HCT116 (cell line): ENCODE data around the gene P2RX1. TPM values are rescaled to one million over a fixed set of nuclear protein-coding genes. Genes with fewer than 3 reads are reported as not detected.

Experiments
- ATAC-seq: fragments of 200-7000 bp; cut with Tn5 transposase; 2 replicates; pipeline ENCODE4 v1.9.1; 2020; ENCODE audit warnings: mild to moderate bottlenecking, moderate library complexity
- BruUV-seq: library from RNA; stranded (reverse); fragments of 400-500 nt; replicated peaks from 2 replicates; lab custom pipeline; 2021; lab: Mats Ljungman, UMichigan
- CTCF ChIA-PET: fragments of 300-600 bp; sonication (Branson Sonifier 250); formaldehyde crosslinking; loops from one replicate; lab custom pipeline; 2021; ENCODE audit warnings: antibody characterized with exemption; lab: Charles Lee
- POLR2A ChIA-PET: fragments of 300-600, 350-600 bp; sonication (Branson Sonifier 250); formaldehyde crosslinking; loops from one replicate; lab custom pipeline; 2021; ENCODE audit warnings: antibody characterized with exemption; lab: Charles Lee
- RAD21 ChIA-PET, 2 experiments: fragments of 300-600 bp; sonication (Branson Sonifier 250); formaldehyde crosslinking; loops; one replicate each; lab custom pipeline; 2023; ENCODE audit warnings: low total read pairs in 2 of 2; ENCODE audit not compliant: uncharacterized antibody in 2 of 2, unreplicated experiment in 2 of 2, low non-redundant PET in 1 of 2; lab: Charles Lee
- DNase-seq: peaks from one replicate; pipeline ENCODE4 v3.0.0-alpha.2; 2010; ENCODE audit warnings: low read depth, low spot score
- H2AFZ ChIP-seq: fragments of 200-600 bp; shearing (Covaris generic), sonication (generic); 2 replicates; pipeline ENCODE4 v1.6.1; 2017; ENCODE audit warnings: low read depth, mixed run types, mixed read lengths, antibody characterized with exemption, low read length; ENCODE audit not compliant: poor library complexity, severe bottlenecking
- H3K27ac ChIP-seq: 2 replicates; pipeline ENCODE4 v1.5.1; 2012; ENCODE audit warnings: low read depth, low read length
- H3K27me3 ChIP-seq: fragments of 200-600 bp; sonication (generic); 2 replicates; pipeline ENCODE4 v1.6.1; 2016; ENCODE audit warnings: mixed run types, low read length, mixed read lengths; ENCODE audit not compliant: insufficient read depth
- H3K36me3 ChIP-seq, 2 experiments: fragments of 200-500 bp in 1 of 2; fragments of 200-600 bp in 1 of 2; sonication (Bioruptor generic) in 1 of 2; sonication (generic) in 1 of 2; 2 replicates each; pipeline versions ENCODE4 v1.5.1 to v1.6.1; 2014 to 2016; ENCODE audit warnings: low read length in 2 of 2, inconsistent platforms in 1 of 2, mixed read lengths in 1 of 2, mixed run types in 1 of 2; ENCODE audit not compliant: insufficient read depth in 2 of 2, control insufficient read depth in 1 of 2
- H3K4me1 ChIP-seq, 2 experiments: fragments of 200-600 bp in 1 of 2; sonication (generic) in 1 of 2; 2 replicates each; pipeline versions ENCODE4 v1.5.1 to v1.6.1; 2012 to 2017; ENCODE audit warnings: low read length in 2 of 2, inconsistent platforms in 1 of 2, mild to moderate bottlenecking in 1 of 2, mixed read lengths in 1 of 2, mixed run types in 1 of 2, moderate library complexity in 1 of 2; ENCODE audit not compliant: insufficient read depth in 2 of 2, control insufficient read depth in 1 of 2
- H3K4me2 ChIP-seq: fragments of 200-600 bp; sonication (generic); 2 replicates; pipeline ENCODE4 v1.6.1; 2017; ENCODE audit warnings: mixed run types, low read length, mixed read lengths
- H3K4me3 ChIP-seq, 2 experiments: fragments of 200-600 bp in 1 of 2; sonication (generic) in 1 of 2; replicated peaks in 1 of 2; 2 replicates each; pipeline ENCODE4 v1.5.1; 2011 to 2016; ENCODE audit warnings: low read length in 2 of 2, control low read depth in 1 of 2, low read depth in 1 of 2, mild to moderate bottlenecking in 1 of 2, mixed read lengths in 1 of 2, mixed run types in 1 of 2
- H3K79me2 ChIP-seq: fragments of 200-600 bp; sonication (generic); 2 replicates; pipeline ENCODE4 v1.6.1; 2017; ENCODE audit warnings: mild to moderate bottlenecking, mixed run types, low read length, moderate library complexity, mixed read lengths; ENCODE audit not compliant: insufficient read depth
- H3K9ac ChIP-seq: fragments of 200-600 bp; sonication (generic); 2 replicates; pipeline ENCODE4 v1.6.1; 2016; ENCODE audit warnings: low read length, mixed read lengths
- H3K9me2 ChIP-seq: fragments of 200-600 bp; sonication (generic), shearing (Covaris generic); 2 replicates; pipeline ENCODE4 v1.6.1; 2017; ENCODE audit warnings: mixed run types, mild to moderate bottlenecking, moderate library complexity; ENCODE audit not compliant: insufficient read depth
- H3K9me3 ChIP-seq, 2 experiments: fragments of 200-500 bp in 1 of 2; fragments of 200-600 bp in 1 of 2; sonication (Bioruptor generic) in 1 of 2; sonication (generic) in 1 of 2; 2 replicates each; pipeline ENCODE4 v1.6.1; 2014 to 2017; ENCODE audit warnings: low read length in 2 of 2, mixed read lengths in 2 of 2, inconsistent platforms in 1 of 2, low read depth in 1 of 2, mild to moderate bottlenecking in 1 of 2, mixed run types in 1 of 2, moderate library complexity in 1 of 2; ENCODE audit not compliant: control insufficient read depth in 1 of 2, insufficient read depth in 1 of 2
- H4K20me1 ChIP-seq: fragments of 200-600 bp; sonication (generic), shearing (Covaris generic); 2 replicates; pipeline ENCODE4 v1.6.1; 2017; ENCODE audit warnings: mixed run types, mild to moderate bottlenecking, moderate library complexity; ENCODE audit not compliant: insufficient read depth
- CBX3 ChIP-seq: IDR thresholded peaks from 2 replicates; pipeline ENCODE4 v1.6.1; 2012; ENCODE audit warnings: low read depth
- EGR1 ChIP-seq: IDR thresholded peaks from 2 replicates; pipeline ENCODE4 v1.6.1; 2012; ENCODE audit warnings: low read depth
- ELF1 ChIP-seq: IDR thresholded peaks from 2 replicates; pipeline ENCODE4 v1.6.1; 2012; ENCODE audit warnings: low read depth, borderline replicate concordance
- FOSL1 ChIP-seq: IDR thresholded peaks from 2 replicates; pipeline ENCODE4 v1.6.1; 2012; ENCODE audit warnings: low read depth
- JUND ChIP-seq: IDR thresholded peaks from 2 replicates; pipeline ENCODE4 v1.6.1; 2012
- MAX ChIP-seq: IDR thresholded peaks from 2 replicates; pipeline ENCODE4 v1.6.1; 2012
- POLR2AphosphoS5 ChIP-seq: IDR thresholded peaks from 2 replicates; pipeline ENCODE4 v1.6.1; 2011; ENCODE audit warnings: mild to moderate bottlenecking, low read depth, low read length, moderate library complexity
- RAD21 ChIP-seq: IDR thresholded peaks from 2 replicates; pipeline ENCODE4 v1.6.1; 2012; ENCODE audit warnings: low read depth, mild to moderate bottlenecking
- SP1 ChIP-seq: IDR thresholded peaks from 2 replicates; pipeline ENCODE4 v1.6.1; 2012; ENCODE audit warnings: low read depth
- SRF ChIP-seq: IDR thresholded peaks from 2 replicates; pipeline ENCODE4 v1.6.1; 2012; ENCODE audit warnings: low read depth
- YY1 ChIP-seq: IDR thresholded peaks from 2 replicates; pipeline ENCODE4 v1.6.1; 2011; ENCODE audit warnings: low read length, low read depth, moderate library complexity, mild to moderate bottlenecking; ENCODE audit not compliant: insufficient replicate concordance; ENCODE audit errors: extremely low read depth
- ZBTB33 ChIP-seq: IDR thresholded peaks from 2 replicates; pipeline ENCODE4 v1.6.1; 2011; ENCODE audit warnings: mild to moderate bottlenecking, low read length, moderate library complexity; ENCODE audit not compliant: insufficient replicate concordance; ENCODE audit errors: extremely low read depth
- intact Hi-C: fragments of 100-400 bp; cut with micrococcal nuclease; formaldehyde crosslinking; loops from 2 replicates; pipeline ENCODE4 v1.10.0; 2022
- total RNA-seq: library from RNA; stranded (reverse); gene quantifications from one replicate; pipeline ENCODE4 v1.2.1, GENCODE V29; 2021; ENCODE audit not compliant: unreplicated experiment
- TF ChIP-seq, protein P1 (sequence below): IDR thresholded peaks from 2 replicates; pipeline ENCODE4 v1.6.1; 2012
- TF ChIP-seq, protein P2 (sequence below), 3 experiments: fragments of 200-600 bp in 1 of 3; sonication (generic) in 1 of 3; IDR thresholded peaks in 2 of 3; conservative IDR thresholded peaks in 1 of 3; 2 replicates each; pipeline ENCODE4 v1.5.1; 2012 to 2017; ENCODE audit warnings: low read depth in 2 of 3, low read length in 2 of 3, antibody characterized with exemption in 1 of 3, borderline replicate concordance in 1 of 3, control low read depth in 1 of 3, mild to moderate bottlenecking in 1 of 3, mixed read lengths in 1 of 3, mixed run types in 1 of 3, moderate library complexity in 1 of 3; ENCODE audit not compliant: insufficient read depth in 1 of 3

P2RX1 gene
- total RNA-seq, 1 experiment from 2014 or later: not detected

DNA sequence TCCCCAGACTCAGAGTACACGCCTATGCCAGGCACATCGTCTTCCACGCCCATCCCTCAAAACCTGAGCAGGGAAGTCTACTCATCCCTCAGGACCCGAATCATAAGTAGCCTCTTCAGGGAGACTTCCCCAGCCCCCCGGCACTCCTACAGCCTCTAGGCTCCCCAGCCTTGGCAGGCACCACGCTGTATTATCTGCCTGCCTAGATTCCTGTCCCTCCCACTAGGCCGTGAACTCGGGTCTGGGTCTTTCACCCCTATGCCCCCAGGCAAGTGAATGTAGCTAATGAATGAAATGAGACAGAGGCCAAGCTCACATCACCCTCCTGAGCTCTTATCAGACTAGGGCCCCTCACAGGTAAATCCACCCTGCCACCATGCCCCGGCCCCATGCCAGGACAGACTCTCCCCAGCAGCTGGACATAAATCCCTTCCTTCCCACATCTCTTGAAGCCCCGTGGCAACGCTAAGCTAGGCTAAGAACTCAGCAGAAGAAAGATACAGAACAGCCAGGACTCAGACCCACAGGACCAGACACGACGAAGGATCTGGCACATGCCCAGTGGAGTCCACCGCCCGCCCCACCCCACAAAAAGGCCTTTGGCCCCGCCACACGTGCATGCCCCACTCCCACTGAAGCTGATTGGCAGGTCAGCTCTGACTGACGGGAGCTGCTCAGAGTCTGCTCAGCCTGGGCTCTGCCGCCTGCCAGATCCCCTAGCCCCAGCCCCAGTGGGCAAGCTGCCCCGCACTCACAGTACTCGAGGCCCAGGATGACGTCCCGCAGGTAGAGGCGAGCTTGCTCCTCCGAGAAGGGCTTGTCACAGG is 36.5 kb downstream of the P2RX1 start:
- ATAC-seq: no peak

More for the DNA sequence above, 36.5 kb downstream of the P2RX1 start:
- intact Hi-C loops: no loop called here
- no peak for DNase-seq
- ChIA-PET POLR2A (no interaction called here), RAD21 (no interaction called here), CTCF (no interaction called here)
- no peak overlapping the region for H3K27ac ChIP-seq
- H3K4me1 ChIP-seq: no peaks in the 10 kb centered on the region
- no peaks in the 10 kb centered on the region for H3K9me2 ChIP-seq
- H3K9ac ChIP-seq: no peak overlapping the region
- H3K36me3 ChIP-seq: peaks cover under 1 to 20% of the 10 kb centered on the region in 2 experiments; a peak in 1 of 4 replicates
- H4K20me1 ChIP-seq: no peaks in the 10 kb centered on the region
- no peak for TF ChIP-seq ZBTB33
- no peak for TF ChIP-seq RAD21
- TF ChIP-seq ELF1: no peak
- TF ChIP-seq EGR1: no peak
- TF ChIP-seq, protein P1, sequence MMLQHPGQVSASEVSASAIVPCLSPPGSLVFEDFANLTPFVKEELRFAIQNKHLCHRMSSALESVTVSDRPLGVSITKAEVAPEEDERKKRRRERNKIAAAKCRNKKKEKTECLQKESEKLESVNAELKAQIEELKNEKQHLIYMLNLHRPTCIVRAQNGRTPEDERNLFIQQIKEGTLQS: no peak
- TF ChIP-seq, protein P2, sequence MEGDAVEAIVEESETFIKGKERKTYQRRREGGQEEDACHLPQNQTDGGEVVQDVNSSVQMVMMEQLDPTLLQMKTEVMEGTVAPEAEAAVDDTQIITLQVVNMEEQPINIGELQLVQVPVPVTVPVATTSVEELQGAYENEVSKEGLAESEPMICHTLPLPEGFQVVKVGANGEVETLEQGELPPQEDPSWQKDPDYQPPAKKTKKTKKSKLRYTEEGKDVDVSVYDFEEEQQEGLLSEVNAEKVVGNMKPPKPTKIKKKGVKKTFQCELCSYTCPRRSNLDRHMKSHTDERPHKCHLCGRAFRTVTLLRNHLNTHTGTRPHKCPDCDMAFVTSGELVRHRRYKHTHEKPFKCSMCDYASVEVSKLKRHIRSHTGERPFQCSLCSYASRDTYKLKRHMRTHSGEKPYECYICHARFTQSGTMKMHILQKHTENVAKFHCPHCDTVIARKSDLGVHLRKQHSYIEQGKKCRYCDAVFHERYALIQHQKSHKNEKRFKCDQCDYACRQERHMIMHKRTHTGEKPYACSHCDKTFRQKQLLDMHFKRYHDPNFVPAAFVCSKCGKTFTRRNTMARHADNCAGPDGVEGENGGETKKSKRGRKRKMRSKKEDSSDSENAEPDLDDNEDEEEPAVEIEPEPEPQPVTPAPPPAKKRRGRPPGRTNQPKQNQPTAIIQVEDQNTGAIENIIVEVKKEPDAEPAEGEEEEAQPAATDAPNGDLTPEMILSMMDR (IDR thresholded peaks at IDR 0.05 in 2 of 3, conservative IDR thresholded peaks at IDR 0.05 in 1 of 3; ENCODE audit: borderline replicate concordance in 1 of 3, insufficient read depth in 1 of 3, low read depth in 2 of 3, low read length in 2 of 3): no peak
- TF ChIP-seq MAX: no peak
- TF ChIP-seq FOSL1: no peak
- TF ChIP-seq POLR2AphosphoS5: no peak
- TF ChIP-seq CBX3: no peak
- TF ChIP-seq JUND: no peak
- no peak for TF ChIP-seq SRF
- no peak for TF ChIP-seq YY1
- TF ChIP-seq SP1: no peak
- TF ChIP-seq, all 23 proteins: peak for 0
- Histone ChIP-seq H3K27me3 (no peaks in the 10 kb centered on the region), H3K4me2 (no peak overlapping the region), H2AFZ (no peak overlapping the region), H3K79me2 (no peaks in the 10 kb centered on the region), H3K4me3 (no peak overlapping the region), H3K9me3 (no peaks in the 10 kb centered on the region)
- BruUV-seq: no TSS peak
